ENCODE measurements around the gene TIMM29.
"Not testable (repeated sequence)": the region's sequence is repeated elsewhere in the genome, so short reads cannot be mapped to it uniquely, and the experiment has no call there.

Gene TIMM29

DNA sequence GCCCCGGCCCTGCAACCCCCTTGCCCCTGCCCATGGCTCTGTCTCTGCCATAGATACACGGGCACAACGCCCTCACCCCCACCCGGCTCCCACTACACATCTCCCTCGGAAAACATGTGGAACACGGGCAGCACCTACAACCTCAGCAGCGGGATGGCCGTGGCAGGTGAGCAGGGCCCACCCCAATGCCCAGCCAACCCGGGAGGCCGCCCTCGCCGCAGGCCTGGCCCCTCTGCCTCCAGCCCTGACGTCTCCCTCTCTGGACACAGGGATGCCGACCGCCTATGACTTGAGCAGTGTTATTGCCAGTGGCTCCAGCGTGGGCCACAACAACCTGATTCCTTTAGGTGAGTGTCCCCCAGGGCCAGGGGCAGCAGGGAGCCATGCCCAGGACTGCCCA lies 7.8 kb upstream of the TIMM29 start:
- H3K9me3 Mint-ChIP-seq: no peaks in the 10 kb centered on the region
- no peak for DNase-seq
- no peaks in the 10 kb centered on the region for H3K27me3 Mint-ChIP-seq
- no peak overlapping the region for H3K27ac Mint-ChIP-seq
- peaks cover 79% of the 10 kb centered on the region for H3K36me3 Mint-ChIP-seq (ENCODE audit: low read depth)
- no peak overlapping the region for H3K4me3 Mint-ChIP-seq
- H3K4me1 Mint-ChIP-seq (ENCODE audit: low read depth): no peaks in the 10 kb centered on the region

DNA sequence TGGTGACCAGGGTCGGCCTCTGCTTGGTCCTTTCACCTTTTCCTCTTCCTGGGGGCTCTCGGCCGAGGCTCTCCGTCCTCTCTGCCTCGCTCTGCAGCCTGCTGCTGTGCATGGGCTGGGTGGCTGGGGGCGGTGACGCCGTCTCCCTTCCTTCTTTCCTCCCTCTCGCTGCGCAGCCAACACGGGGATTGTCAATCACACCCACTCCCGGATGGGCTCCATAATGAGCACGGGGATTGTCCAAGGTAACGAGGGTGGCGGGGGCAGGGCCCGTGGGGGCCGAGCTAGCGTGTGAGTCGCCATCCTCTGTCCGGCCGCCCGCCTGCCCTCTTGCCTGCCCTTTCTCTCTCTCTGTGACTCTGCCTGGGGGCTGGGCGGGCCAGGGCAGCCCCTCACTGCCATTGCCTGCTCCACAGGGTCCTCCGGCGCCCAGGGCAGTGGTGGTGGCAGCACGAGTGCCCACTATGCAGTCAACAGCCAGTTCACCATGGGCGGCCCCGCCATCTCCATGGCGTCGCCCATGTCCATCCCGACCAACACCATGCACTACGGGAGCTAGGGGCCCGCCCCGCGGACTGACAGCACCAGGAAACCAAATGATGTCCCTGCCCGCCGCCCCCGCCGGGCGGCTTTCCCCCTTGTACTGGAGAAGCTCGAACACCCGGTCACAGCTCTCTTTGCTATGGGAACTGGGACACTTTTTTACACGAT lies 7.3 kb upstream of the TIMM29 start:
- H3K4me3 Mint-ChIP-seq: no peak overlapping the region
- no peaks in the 10 kb centered on the region for H3K9me3 Mint-ChIP-seq
- no peaks in the 10 kb centered on the region for H3K4me1 Mint-ChIP-seq (ENCODE audit: low read depth)
- H3K27ac Mint-ChIP-seq: no peak overlapping the region
- H3K36me3 Mint-ChIP-seq (ENCODE audit: low read depth): peaks cover 74% of the 10 kb centered on the region
- no peaks in the 10 kb centered on the region for H3K27me3 Mint-ChIP-seq
- no peak for DNase-seq

DNA sequence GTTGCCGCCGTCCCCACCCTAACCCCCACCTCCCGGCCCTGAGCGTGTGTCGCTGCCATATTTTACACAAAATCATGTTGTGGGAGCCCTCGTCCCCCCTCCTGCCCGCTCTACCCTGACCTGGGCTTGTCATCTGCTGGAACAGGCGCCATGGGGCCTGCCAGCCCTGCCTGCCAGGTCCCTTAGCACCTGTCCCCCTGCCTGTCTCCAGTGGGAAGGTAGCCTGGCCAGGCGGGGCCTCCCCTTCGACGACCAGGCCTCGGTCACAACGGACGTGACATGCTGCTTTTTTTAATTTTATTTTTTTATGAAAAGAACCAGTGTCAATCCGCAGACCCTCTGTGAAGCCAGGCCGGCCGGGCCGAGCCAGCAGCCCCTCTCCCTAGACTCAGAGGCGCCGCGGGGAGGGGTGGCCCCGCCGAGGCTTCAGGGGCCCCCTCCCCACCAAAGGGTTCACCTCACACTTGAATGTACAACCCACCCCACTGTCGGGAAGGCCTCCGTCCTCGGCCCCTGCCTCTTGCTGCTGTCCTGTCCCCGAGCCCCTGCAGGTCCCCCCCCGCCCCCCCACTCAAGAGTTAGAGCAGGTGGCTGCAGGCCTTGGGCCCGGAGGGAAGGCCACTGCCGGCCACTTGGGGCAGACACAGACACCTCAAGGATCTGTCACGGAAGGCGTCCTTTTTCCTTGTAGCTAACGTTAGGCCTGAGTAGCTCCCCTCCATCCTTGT lies 6.5 kb upstream of the TIMM29 start:
- H3K27me3 Mint-ChIP-seq: no peaks in the 10 kb centered on the region
- H3K9me3 Mint-ChIP-seq: no peaks in the 10 kb centered on the region
- no peak overlapping the region for H3K4me3 Mint-ChIP-seq
- DNase-seq: no peak
- H3K27ac Mint-ChIP-seq: no peak overlapping the region
- H3K36me3 Mint-ChIP-seq (ENCODE audit: low read depth): peaks cover 70% of the 10 kb centered on the region
- peaks cover under 1% of the 10 kb centered on the region for H3K4me1 Mint-ChIP-seq (ENCODE audit: low read depth)

DNA sequence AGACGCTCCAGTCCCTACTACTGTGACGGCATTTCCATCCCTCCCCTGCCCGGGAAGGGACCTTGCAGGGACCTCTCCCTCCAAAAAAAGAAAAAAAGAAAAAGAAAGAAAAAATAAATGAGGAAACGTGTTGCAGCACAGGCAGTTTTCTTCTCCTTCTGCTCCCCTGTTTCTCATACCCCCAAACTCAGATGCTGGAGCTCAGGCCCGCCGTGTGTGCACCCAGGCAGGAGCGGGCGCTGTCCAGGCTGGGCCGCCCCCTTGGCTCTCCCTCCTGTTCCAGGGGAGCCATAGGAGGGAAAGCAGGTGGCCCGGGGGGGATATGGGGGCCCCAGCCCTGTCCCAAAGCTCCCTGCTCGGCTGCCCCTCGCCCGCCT lies 6.0 kb upstream of the TIMM29 start:
- Mint-ChIP-seq H3K36me3 (ENCODE audit: low read depth) (peaks cover 71% of the 10 kb centered on the region), H3K4me1 (ENCODE audit: low read depth) (peaks cover 6% of the 10 kb centered on the region), H3K27ac (peak overlapping the region; percentile 52), H3K4me3 (no peak overlapping the region), H3K27me3 (no peaks in the 10 kb centered on the region), H3K9me3 (no peaks in the 10 kb centered on the region)
- no peak for DNase-seq

DNA sequence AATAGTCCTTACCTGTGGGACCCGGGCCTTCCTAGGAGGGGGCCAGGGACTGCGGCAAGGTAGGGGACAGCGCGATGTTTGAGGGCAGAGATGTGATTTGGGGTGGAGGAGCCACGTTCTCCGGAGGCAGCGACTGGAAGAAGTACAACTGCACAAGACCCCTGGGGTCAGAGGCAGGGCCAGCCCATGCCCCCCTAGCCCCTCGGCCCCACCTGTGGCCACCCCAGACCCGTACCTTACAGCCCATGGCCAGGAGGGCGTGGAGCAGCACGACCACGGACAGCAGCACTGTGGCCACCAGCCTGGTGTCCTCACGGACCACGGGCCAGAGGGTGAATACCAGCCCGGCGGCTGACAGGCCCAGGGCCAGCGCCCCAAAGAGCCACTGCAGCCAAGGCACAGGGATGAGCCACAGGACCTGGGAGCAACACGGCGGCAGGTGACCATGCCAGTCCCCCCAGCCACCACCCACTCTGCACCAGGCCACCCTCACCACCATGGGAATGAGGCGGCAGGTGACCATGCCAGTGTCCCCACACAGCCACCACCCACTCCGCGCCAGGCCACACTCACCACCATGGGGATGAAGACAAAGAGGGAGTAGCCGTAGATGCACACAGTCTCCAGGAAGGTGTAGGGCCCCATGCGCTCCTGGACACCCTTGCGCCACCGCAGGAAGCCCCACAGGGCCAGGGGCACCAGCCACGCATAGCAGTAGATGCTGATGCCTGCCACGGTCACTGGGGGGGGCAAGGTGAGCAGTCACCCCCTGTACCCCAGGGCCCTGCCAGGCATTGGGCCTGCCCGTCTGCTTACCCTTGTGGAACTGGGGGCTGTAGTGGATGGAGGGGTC lies 5.1 kb upstream of the TIMM29 start:
- Mint-ChIP-seq H3K9me3 (no peaks in the 10 kb centered on the region), H3K27ac (peak overlapping the region; percentile 52), H3K36me3 (ENCODE audit: low read depth) (peaks cover 63% of the 10 kb centered on the region), H3K4me1 (ENCODE audit: low read depth) (peaks cover 10% of the 10 kb centered on the region), H3K27me3 (no peaks in the 10 kb centered on the region), H3K4me3 (no peak overlapping the region)
- DNase-seq: no peak

DNA sequence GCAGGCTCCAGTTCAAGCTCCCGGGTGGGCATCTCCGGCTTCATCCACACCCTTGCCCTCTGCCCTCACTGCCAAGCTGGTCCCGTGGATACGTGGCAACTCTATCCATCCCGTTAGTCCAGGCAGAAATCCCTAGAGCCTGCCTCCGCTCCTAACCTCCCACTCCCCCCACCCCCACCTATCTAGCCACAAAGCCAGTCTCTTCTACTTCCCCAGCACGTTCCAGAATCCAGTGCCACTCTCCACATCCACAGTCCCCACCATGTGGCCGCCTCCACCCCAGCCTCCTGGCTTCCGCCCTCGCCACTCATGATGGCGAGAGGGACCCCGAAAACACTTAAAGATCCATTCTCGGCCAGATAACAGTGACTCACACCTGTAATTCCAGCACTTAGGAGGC lies 4.0 kb upstream of the TIMM29 start:
- H3K9me3 Mint-ChIP-seq: no peaks in the 10 kb centered on the region
- H3K4me1 Mint-ChIP-seq (ENCODE audit: low read depth): peaks cover 14% of the 10 kb centered on the region
- peaks cover 60% of the 10 kb centered on the region for H3K36me3 Mint-ChIP-seq (ENCODE audit: low read depth)

DNA sequence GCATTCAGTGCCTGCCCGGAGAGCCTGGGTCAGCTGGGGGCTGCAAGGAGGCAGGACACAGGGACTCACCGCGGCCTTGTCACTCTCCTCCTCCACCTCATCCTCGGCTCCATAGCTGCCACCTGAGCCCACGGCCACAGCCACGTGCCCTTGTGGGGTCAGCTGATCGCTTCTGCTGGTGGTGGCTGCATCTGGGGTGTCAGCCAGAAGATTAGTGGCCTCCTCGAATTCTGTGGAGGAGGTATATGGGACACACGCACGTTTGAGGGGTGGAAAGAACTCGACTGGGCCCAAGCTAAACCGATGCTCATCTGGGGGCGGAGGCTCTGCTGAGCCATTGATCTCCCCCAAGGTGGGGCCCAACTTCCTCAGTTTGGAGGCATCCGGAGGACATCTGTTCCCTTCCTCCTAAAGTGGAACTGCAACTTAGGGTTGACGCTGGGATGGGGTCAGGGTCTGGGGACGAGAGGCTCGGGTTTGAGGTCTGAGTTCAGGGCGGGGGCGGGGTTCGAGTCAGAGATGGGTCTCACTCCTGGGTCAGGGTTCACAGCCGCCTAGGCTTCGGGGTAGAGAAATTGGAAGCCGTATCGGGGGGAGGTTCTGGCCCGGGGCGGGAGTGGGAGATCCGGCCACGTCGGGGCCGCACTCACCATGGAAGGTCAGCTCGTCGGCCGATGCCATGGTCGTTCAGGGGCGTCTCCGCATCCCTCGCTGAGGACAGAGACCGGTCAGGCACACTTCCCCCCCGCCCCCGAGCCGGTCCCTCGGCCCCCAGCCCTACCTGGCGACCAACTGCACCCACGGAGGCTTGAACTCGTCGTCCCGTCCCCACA lies 665 bp upstream of the TIMM29 start:
- peak overlapping the region; percentile 95 for H3K4me3 Mint-ChIP-seq
- H3K36me3 Mint-ChIP-seq (ENCODE audit: low read depth): peaks cover 52% of the 10 kb centered on the region
- peak overlapping the region; percentile 94 for H3K27ac Mint-ChIP-seq
- H3K27me3 Mint-ChIP-seq: no peaks in the 10 kb centered on the region
- H3K4me1 Mint-ChIP-seq (ENCODE audit: low read depth): peaks cover 28% of the 10 kb centered on the region
- H3K9me3 Mint-ChIP-seq: no peaks in the 10 kb centered on the region
- no peak for DNase-seq

More for the DNA sequence above, 4.0 kb upstream of the TIMM29 start:
- no peaks in the 10 kb centered on the region for H3K27me3 Mint-ChIP-seq
- no peak for DNase-seq
- peak overlapping the region; percentile 71 for H3K27ac Mint-ChIP-seq
- H3K4me3 Mint-ChIP-seq: no peak overlapping the region

DNA sequence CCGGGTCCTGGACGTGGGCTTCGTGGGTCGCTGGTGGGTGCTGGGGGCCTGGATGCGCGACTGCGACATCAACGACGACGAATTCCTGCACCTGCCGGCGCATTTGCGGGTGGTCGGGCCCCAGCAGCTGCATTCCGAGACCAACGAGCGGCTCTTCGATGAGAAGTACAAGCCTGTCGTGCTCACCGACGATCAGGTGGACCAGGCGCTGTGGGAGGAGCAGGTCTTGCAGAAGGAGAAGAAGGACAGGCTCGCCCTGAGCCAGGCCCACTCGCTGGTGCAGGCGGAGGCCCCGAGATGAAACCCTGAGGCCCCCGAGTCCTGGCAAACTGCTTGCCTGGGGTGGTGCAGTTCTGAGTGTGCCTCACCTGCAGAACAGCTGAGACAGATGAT lies 787 bp downstream of the TIMM29 start:
- Mint-ChIP-seq H3K9me3 (no peaks in the 10 kb centered on the region), H3K27me3 (no peaks in the 10 kb centered on the region), H3K4me1 (ENCODE audit: low read depth) (peaks cover 28% of the 10 kb centered on the region), H3K36me3 (ENCODE audit: low read depth) (peaks cover 45% of the 10 kb centered on the region), H3K4me3 (peak overlapping the region; percentile 95), H3K27ac (peak overlapping the region; percentile 77)
- no peak for DNase-seq

DNA sequence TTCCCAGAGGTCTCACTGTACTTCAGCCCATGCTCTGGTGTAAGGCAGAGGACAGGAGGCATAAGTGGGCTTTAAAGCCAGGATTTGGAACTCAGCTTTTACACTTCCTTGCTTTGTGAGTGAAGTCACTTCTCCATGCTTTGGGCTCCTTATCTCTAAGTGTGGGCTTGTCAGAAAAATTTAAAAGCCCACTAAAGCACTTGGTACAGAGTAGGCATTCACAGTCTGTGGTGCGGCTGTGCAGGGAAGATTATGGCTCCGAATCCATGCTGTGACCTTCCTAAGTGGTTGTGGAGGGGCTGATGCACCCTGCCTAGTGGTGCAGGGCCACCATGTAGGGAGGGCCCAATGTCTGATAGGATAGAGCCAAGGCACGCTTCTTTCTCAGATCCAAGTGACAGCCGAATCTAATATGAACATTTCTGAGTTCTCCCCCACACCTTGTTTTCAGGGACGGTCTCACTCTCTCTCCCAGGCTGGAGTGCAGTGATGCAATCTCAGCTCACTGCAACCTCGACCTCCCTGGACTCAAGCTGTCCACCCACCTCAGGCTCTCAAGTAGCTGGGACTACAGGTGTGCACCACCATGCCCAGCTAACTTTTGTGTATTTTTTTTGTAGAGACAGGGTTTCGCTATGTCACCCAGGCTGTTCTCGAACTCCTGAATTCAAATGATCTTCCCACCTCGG lies 6.9 kb downstream of the TIMM29 start:
- Mint-ChIP-seq H3K36me3 (ENCODE audit: low read depth) (peaks cover 16% of the 10 kb centered on the region), H3K9me3 (no peaks in the 10 kb centered on the region), H3K27me3 (no peaks in the 10 kb centered on the region), H3K4me1 (ENCODE audit: low read depth) (peaks cover 9% of the 10 kb centered on the region), H3K4me3 (no peak overlapping the region), H3K27ac (no peak overlapping the region)
- DNase-seq: no peak

DNA sequence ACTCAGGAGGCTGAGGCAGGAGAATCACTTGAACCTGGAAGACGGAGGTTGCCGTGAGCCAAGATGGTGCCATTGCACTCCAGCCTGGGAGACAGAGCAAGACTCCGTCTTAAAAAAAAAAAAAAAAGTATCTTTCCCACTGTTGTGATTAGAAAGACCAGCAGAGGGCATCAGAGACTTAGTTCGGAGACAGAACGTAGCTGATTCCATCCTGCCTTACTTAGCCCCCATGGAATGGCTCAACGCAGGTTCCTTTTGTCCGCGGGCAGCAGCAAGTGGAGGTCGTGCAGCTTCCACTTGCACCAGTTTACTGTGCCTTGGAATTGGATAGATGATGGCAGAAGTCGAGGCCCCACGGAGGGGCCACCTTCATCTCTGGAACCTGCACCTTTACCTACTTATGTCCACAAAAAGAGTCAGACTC lies 8.1 kb downstream of the TIMM29 start:
- Mint-ChIP-seq H3K36me3 (ENCODE audit: low read depth) (peaks cover 11% of the 10 kb centered on the region), H3K27me3 (no peaks in the 10 kb centered on the region), H3K9me3 (no peaks in the 10 kb centered on the region), H3K4me3 (no peak overlapping the region), H3K4me1 (ENCODE audit: low read depth) (peaks cover 5% of the 10 kb centered on the region), H3K27ac (no peak overlapping the region)
- DNase-seq: peak; percentile 54

DNA sequence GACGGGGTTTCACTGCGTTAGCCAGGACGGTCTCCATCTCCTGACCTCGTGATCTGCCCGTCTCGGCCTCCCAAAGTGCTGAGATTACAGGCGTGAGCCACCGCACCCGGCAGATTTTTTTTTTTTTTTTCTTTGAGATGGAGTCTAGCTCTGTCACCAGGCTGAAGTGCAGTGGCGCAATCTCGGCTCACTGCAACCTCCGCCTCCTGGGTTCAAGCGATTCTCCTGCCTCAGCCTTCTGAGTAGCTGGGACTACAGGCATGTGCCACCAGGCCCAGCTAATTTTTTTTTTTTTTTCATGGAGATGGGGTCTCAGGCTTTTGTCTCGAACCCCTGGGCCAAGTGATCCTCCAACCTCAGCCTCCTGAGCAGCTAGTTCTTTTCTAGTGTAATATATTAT lies 13.0 kb downstream of the TIMM29 start:
- not testable (repeated sequence) for H3K4me1 Mint-ChIP-seq (ENCODE audit: low read depth); DNase-seq; H3K27ac Mint-ChIP-seq; H3K36me3 Mint-ChIP-seq (ENCODE audit: low read depth); H3K27me3 Mint-ChIP-seq; H3K9me3 Mint-ChIP-seq; H3K4me3 Mint-ChIP-seq

DNA sequence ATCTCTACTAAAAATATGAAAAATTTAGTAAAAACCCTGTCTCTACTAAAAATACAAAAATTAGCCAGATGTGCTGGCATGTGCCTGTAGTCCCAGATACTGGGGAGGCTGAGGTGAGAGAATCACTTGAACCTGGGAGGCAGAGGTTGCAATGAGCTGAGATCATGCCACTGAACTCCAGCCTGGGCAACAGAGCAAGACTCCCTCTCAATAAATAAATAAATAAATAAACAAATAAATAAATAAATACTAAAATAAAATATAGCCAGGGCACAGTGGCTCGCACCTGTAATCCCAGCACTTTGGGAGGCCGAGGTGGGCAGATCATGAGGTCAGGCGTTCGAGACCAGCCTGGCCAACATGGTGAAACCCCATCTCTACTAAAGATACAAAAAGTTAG lies 14.8 kb downstream of the TIMM29 start:
- H3K4me1 Mint-ChIP-seq (ENCODE audit: low read depth); H3K36me3 Mint-ChIP-seq (ENCODE audit: low read depth); H3K27me3 Mint-ChIP-seq; H3K27ac Mint-ChIP-seq; DNase-seq; H3K9me3 Mint-ChIP-seq; H3K4me3 Mint-ChIP-seq: not testable (repeated sequence)

DNA sequence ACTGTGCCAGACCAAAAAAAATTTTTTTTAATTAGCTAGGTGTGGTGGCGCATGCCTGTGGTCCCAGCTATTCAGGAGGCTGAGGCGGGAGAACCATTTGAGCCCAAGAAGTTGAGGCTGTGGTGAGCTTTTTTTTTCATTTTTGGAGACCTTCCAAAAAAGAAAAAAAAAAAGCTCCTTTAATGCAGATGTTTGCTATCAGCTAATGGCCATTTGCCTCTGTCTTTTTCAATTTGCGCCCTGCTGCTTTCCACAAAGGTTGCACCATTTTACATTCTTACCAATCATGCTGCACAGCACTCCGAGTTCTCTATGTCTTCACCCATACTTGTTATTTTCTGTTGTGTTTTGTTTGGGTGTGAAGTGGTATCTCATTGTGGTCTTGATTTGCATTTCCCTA lies 16.7 kb downstream of the TIMM29 start:
- no peak overlapping the region for H3K4me3 Mint-ChIP-seq
- no peak for DNase-seq
- H3K4me1 Mint-ChIP-seq (ENCODE audit: low read depth): peaks cover 6% of the 10 kb centered on the region
- H3K27me3 Mint-ChIP-seq: no peaks in the 10 kb centered on the region
- H3K27ac Mint-ChIP-seq: no peak overlapping the region
- H3K9me3 Mint-ChIP-seq: no peaks in the 10 kb centered on the region
- H3K36me3 Mint-ChIP-seq (ENCODE audit: low read depth): no peaks in the 10 kb centered on the region
